A673 (cell line): ENCODE data around the gene LONP2. TPM values are rescaled to one million over a fixed set of nuclear protein-coding genes. Genes with fewer than 3 reads are reported as not detected.

Experiments
- BruUV-seq: library from RNA; stranded (reverse); fragments of 400-500 nt; replicated peaks from 2 replicates; lab custom pipeline; 2021; lab: Mats Ljungman, UMichigan
- CTCF ChIA-PET: fragments of 300-600 bp; sonication (Branson Sonifier 250); formaldehyde crosslinking; loops from one replicate; lab custom pipeline; 2022; ENCODE audit warnings: antibody characterized with exemption; lab: Charles Lee
- POLR2A ChIA-PET: fragments of 300-600 bp; sonication (Branson Sonifier 250); formaldehyde crosslinking; loops from one replicate; lab custom pipeline; 2022; ENCODE audit warnings: antibody characterized with exemption; ENCODE audit not compliant: low non-redundant PET; lab: Charles Lee
- DNase-seq: peaks from one replicate; pipeline ENCODE4 v3.0.0-alpha.2; 2015; ENCODE audit warnings: low spot score
- H3K27ac ChIP-seq: fragments of 200-600 bp; sonication (generic); 2 replicates; pipeline ENCODE4 v1.5.1; 2016; ENCODE audit warnings: mixed run types, low read depth, mild to moderate bottlenecking, mixed read lengths, antibody characterized with exemption, low read length; ENCODE audit not compliant: poor library complexity, severe bottlenecking
- H3K27me3 ChIP-seq: fragments of 200-600 bp; sonication (generic); replicated peaks from 2 replicates; pipeline ENCODE4 v1.6.1; 2017; ENCODE audit warnings: mixed run types, low read depth, mild to moderate bottlenecking, mixed read lengths, antibody characterized with exemption, low read length; ENCODE audit not compliant: insufficient read depth, poor library complexity
- H3K36me3 ChIP-seq: fragments of 200-600 bp; sonication (generic); 2 replicates; pipeline ENCODE4 v1.6.1; 2016; ENCODE audit warnings: mixed run types, mild to moderate bottlenecking, mixed read lengths, antibody characterized with exemption, low read length; ENCODE audit not compliant: insufficient read depth, poor library complexity, severe bottlenecking
- H3K4me1 ChIP-seq: fragments of 200-600 bp; sonication (generic); 2 replicates; pipeline ENCODE4 v1.6.1; 2017; ENCODE audit warnings: mixed run types, mild to moderate bottlenecking, mixed read lengths, antibody characterized with exemption, low read length; ENCODE audit not compliant: insufficient read depth, poor library complexity, severe bottlenecking
- H3K4me3 ChIP-seq: fragments of 200-600 bp; sonication (generic); 2 replicates; pipeline ENCODE4 v1.5.1; 2016; ENCODE audit warnings: low read depth, mixed run types, mild to moderate bottlenecking, mixed read lengths, low read length; ENCODE audit not compliant: poor library complexity, severe bottlenecking
- H3K9me3 ChIP-seq: fragments of 200-600 bp; sonication (generic); 2 replicates; pipeline ENCODE4 v1.6.1; 2016; ENCODE audit warnings: mixed run types, low read depth, mild to moderate bottlenecking, mixed read lengths, antibody characterized with exemption, low read length; ENCODE audit not compliant: poor library complexity, severe bottlenecking
- CTCF ChIP-seq: fragments of 300-800, 200-600 bp; sonication (generic); conservative IDR thresholded peaks from 2 replicates; pipeline ENCODE4 v1.5.1; 2017; ENCODE audit warnings: low read depth, mild to moderate bottlenecking, antibody characterized with exemption, low read length, moderate library complexity, mixed read lengths
- EZH2 ChIP-seq: fragments of 200-600 bp; sonication (generic); IDR thresholded peaks from 2 replicates; pipeline ENCODE4 v1.6.1; 2017; ENCODE audit warnings: borderline replicate concordance, low read depth, mild to moderate bottlenecking, mixed read lengths, antibody characterized with exemption, low read length; ENCODE audit not compliant: poor library complexity, severe bottlenecking
- intact Hi-C: fragments of 100-400 bp; cut with micrococcal nuclease; formaldehyde crosslinking; loops from one replicate; pipeline ENCODE4 v1.10.0; 2022; ENCODE audit not compliant: unreplicated experiment
- total RNA-seq: library from RNA; stranded (reverse); gene quantifications from 2 replicates; pipeline ENCODE4 v1.2.3, GENCODE V29; 2021

Gene LONP2
- total RNA-seq, 1 experiment from 2014 or later, result 48.8 TPM

- no TSS peak for BruUV-seq
- no peak for DNase-seq
- intact Hi-C loops, result no loop called here
- Histone ChIP-seq H3K36me3 (no peaks in the 10 kb centered on the region), H3K27ac (no peak overlapping the region), H3K4me3 (no peak overlapping the region), H3K4me1 (peaks cover 13% of the 10 kb centered on the region), H3K9me3 (no peaks in the 10 kb centered on the region), H3K27me3 (no peaks in the 10 kb centered on the region)
- ChIA-PET CTCF (no interaction called here), POLR2A (no interaction called here)
- no peak for TF ChIP-seq CTCF
- no peak for TF ChIP-seq EZH2
Observed at GRCh38 chr16:48386559-48387312, 142.6 kb downstream of the LONP2 start.

GRCh38 chr16:48392407-48392806, 148.3 kb downstream of the LONP2 start:
- DNase-seq, result no peak
- Histone ChIP-seq H3K27ac (no peak overlapping the region), H3K4me3 (no peak overlapping the region), H3K4me1 (no peaks in the 10 kb centered on the region), H3K36me3 (no peaks in the 10 kb centered on the region), H3K9me3 (no peaks in the 10 kb centered on the region), H3K27me3 (no peaks in the 10 kb centered on the region)
- BruUV-seq, result no TSS peak
- POLR2A ChIA-PET, result no interaction called here
- no peak for TF ChIP-seq CTCF
- intact Hi-C loops, result no loop called here
- CTCF ChIA-PET, result no interaction called here

GRCh38 chr16:48393485-48394354, 149.6 kb downstream of the LONP2 start:
- no peaks in the 10 kb centered on the region for H3K9me3 ChIP-seq
- no peaks in the 10 kb centered on the region for H3K36me3 ChIP-seq
- BruUV-seq, result no TSS peak
- H3K4me1 ChIP-seq, result no peaks in the 10 kb centered on the region
- CTCF ChIA-PET, result no interaction called here
- intact Hi-C loops, result no loop called here
- no peaks in the 10 kb centered on the region for H3K27me3 ChIP-seq
- TF ChIP-seq EZH2 (no peak), CTCF (no peak)
- POLR2A ChIA-PET, result no interaction called here
- H3K4me3 ChIP-seq, result no peak overlapping the region
- no peak overlapping the region for H3K27ac ChIP-seq
- no peak for DNase-seq
